Thyroid gland (tissue), 4 donors: ENCODE data around the gene SEC22A.

Experiments used
- CTCF ChIP-seq, 6 experiments: fragments of 200-600 bp in 3 of 6; fragments of 450-650 bp in 3 of 6; sonication (generic) in 3 of 6; IDR thresholded peaks; one replicate each; pipeline ENCODE4 v1.5.1; 2016 to 2019; ENCODE audit warnings: antibody characterized with exemption in 6 of 6, mild to moderate bottlenecking in 2 of 6, inconsistent platforms in 1 of 6, moderate library complexity in 1 of 6
- POLR2A ChIP-seq, 2 donors: fragments of 450-650 bp; IDR thresholded peaks; one replicate each; pipeline ENCODE4 v1.6.1; 2017; ENCODE audit warnings: antibody characterized with exemption in 2 of 2, mild to moderate bottlenecking in 2 of 2, moderate library complexity in 1 of 2

GRCh38 chr3:123279121-123279520 lies 77.4 kb downstream of the SEC22A start:
- TF ChIP-seq CTCF (IDR thresholded peaks at IDR 0.05) (no peak), POLR2A (IDR thresholded peaks at IDR 0.05) (no peak)
